ENCODE data around the gene RSRC1.
"Not testable (repeated sequence)": the region's sequence is repeated elsewhere in the genome, so short reads cannot be mapped to it uniquely, and the experiment has no call there.

The RSRC1 gene

GRCh38 chr3:158531334-158531733 lies 421.4 kb downstream of the RSRC1 start:
- no peak for DNase-seq (ENCODE audit: low read depth in 2 of 2)

- no peak for DNase-seq (ENCODE audit: low read depth in 2 of 2)
Observed at GRCh38 chr3:158532099-158532734, 422.3 kb downstream of the RSRC1 start.

- no peak for DNase-seq (ENCODE audit: low read depth in 2 of 2)
Observed at GRCh38 chr3:158535918-158536317, 426.0 kb downstream of the RSRC1 start.

- no peak for DNase-seq (ENCODE audit: low read depth in 2 of 2)
Observed at GRCh38 chr3:158539414-158540014, 429.6 kb downstream of the RSRC1 start.

- no peak for DNase-seq (ENCODE audit: low read depth in 2 of 2)
Observed at GRCh38 chr3:158540066-158540465, 430.2 kb downstream of the RSRC1 start.

GRCh38 chr3:158548691-158549090 lies 438.8 kb downstream of the RSRC1 start:
- DNase-seq (ENCODE audit: low read depth in 2 of 2), result no peak

GRCh38 chr3:158549938-158550337 lies 440.0 kb downstream of the RSRC1 start:
- DNase-seq (ENCODE audit: low read depth in 2 of 2), result not testable (repeated sequence)

- DNase-seq (ENCODE audit: low read depth in 2 of 2), result no peak
Observed at GRCh38 chr3:158552124-158552523, 442.2 kb downstream of the RSRC1 start.

GRCh38 chr3:158559504-158559903 lies 449.6 kb downstream of the RSRC1 start:
- no peak for DNase-seq (ENCODE audit: low read depth in 2 of 2)

GRCh38 chr3:158560979-158561378 lies 451.1 kb downstream of the RSRC1 start:
- no peak for DNase-seq (ENCODE audit: low read depth in 2 of 2)

- DNase-seq (ENCODE audit: low read depth in 2 of 2), result no peak
Observed at GRCh38 chr3:158562674-158563073, 452.8 kb downstream of the RSRC1 start.

GRCh38 chr3:158563076-158563475 lies 453.2 kb downstream of the RSRC1 start:
- no peak for DNase-seq (ENCODE audit: low read depth in 2 of 2)

- no peak for DNase-seq (ENCODE audit: low read depth in 2 of 2)
Observed at GRCh38 chr3:158565076-158565475, 455.2 kb downstream of the RSRC1 start.

GRCh38 chr3:158568784-158569183 lies 458.9 kb downstream of the RSRC1 start:
- no peak for DNase-seq (ENCODE audit: low read depth in 2 of 2)

- no peak for DNase-seq (ENCODE audit: low read depth in 2 of 2)
Observed at GRCh38 chr3:158569794-158570193, 459.9 kb downstream of the RSRC1 start.

GRCh38 chr3:158570999-158571702 lies 461.3 kb downstream of the RSRC1 start, which contains the start of gene MLF1:
TSS of gene MLF1 (plus strand) at chr3:158571194. CDS start at chr3:158571301, 107 bp downstream.
- peak; percentile 50 to 74 for DNase-seq (ENCODE audit: low read depth in 2 of 2)

GRCh38 chr3:158571969-158572765 lies 462.3 kb downstream of the RSRC1 start:
- DNase-seq (ENCODE audit: low read depth in 2 of 2), result no peak

GRCh38 chr3:158572766-158573060 lies 462.8 kb downstream of the RSRC1 start:
- DNase-seq (ENCODE audit: low read depth in 2 of 2), result no peak

- no peak for DNase-seq (ENCODE audit: low read depth in 2 of 2)
Observed at GRCh38 chr3:158573714-158574113, 463.8 kb downstream of the RSRC1 start.

GRCh38 chr3:158574646-158575045 lies 464.8 kb downstream of the RSRC1 start:
- DNase-seq (ENCODE audit: low read depth in 2 of 2), result no peak

- DNase-seq (ENCODE audit: low read depth in 2 of 2), result no peak
Observed at GRCh38 chr3:158590223-158590622, 480.3 kb downstream of the RSRC1 start.
